HUDEP-2 (cell line): Measurements from ENCODE around the gene AIPL1.
"Not testable (repeated sequence)": the region's sequence is repeated elsewhere in the genome, so short reads cannot be mapped to it uniquely, and the experiment has no call there.

Source experiments
- DNase-seq, 76 experiments: peaks; one replicate each; lab custom pipeline; 2025; ENCODE audit not compliant: unreplicated experiment in 76 of 76; lab: John Stamatoyannopoulos, UW

Gene AIPL1

GRCh38 chr17:6435051-6435450, at the start of gene AIPL1:
AIPL1 (minus strand) TSS chr17:6435121; CDS start chr17:6435104, 17 bp downstream.
- no peak for DNase-seq

- DNase-seq: no peak
These were observed 48.6 kb upstream of the AIPL1 start for GRCh38 chr17:6483507-6483906.

DNA sequence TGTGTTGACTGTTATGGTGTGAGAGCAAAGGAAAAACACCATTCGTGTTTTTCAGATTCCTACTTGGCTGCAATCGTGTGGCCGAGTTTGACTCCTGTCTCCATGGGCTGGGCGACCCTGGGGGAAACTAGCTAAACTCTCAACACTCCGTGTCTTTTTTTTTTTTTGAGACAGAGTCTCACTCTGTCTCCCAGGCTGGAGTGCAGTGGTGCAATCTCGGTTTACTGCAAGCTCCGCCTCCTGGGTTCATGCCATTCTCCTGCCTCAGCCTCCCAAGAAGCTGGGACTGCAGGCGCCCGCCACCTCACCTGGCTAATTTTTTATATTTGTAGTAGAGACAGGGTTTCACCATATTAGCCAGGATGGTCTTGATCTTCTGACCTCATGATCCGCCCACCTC, 47.9 kb upstream of the AIPL1 start:
- DNase-seq: not testable (repeated sequence)

DNA sequence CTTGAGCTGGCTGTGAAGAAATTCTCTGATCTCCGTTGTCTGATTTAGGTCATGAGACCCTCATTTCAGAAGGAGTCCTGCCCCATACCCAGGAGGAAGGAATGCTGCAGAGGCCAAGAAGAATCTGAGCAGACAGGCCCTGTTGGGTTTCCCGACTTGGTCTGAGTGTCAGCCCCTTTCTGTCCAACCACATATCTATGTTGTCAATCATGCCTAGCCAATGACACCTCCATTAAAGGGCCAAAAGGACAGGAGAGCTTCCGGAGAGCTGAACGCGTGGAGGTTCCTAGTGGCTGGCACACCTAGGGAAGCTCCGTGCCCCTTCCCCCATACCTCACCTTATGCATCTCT, 47.2 kb upstream of the AIPL1 start:
- no peak for DNase-seq

DNA sequence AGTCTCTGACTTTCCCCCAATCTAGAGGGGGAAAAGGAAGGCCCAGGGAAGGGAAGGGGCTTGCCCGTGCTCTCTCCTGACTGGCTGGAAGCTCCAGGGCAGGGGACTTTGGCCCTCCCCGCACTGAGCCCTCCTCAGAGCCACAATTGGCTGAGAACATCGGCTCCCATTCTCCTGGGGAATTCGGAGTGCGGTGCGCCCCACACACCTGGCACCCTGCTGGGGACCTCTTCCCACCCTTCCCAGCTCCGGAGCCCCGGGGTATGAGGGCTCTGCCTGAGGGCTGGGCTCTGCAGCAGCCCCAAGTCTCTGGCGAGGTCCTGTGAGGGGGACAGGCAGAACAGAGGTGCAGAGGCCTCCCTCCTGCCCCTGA, 45.4 kb upstream of the AIPL1 start:
- no peak for DNase-seq

DNA sequence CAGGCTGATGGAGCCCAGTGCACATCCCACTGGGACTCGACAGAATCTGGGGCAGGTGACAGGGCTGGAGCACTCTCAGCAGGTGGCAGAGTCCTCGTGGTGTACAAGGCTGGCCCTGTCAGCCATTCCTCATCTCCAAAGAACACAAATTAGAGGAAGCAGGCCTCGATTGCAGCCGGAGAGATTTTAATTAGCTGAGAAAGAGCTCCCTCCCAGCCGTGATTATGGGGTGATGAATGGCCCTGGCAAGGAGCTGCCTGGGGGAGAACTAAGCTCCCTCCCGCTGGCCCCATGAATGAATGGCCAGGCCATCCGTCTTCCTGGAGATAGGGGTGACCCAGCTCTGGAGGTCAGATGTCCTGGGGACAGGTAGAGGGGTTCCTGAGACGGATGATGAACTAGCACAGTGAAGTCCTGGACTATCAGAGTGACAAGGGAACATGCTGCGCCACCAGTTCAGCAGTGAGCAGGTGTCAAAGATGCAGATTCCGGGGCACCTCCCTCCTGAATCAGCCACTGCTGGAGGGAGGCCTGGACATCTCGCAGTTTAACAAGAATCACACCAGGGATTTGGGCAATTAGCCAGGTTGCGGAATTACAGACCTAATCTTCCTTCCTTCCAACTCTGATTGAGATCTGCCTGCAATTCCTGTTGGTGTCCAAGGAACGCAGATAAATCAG, 44.8 kb upstream of the AIPL1 start:
- DNase-seq: no peak

GRCh38 chr17:6478486-6478885, 43.6 kb upstream of the AIPL1 start:
- DNase-seq: no peak

GRCh38 chr17:6477831-6478383, 43.0 kb upstream of the AIPL1 start:
- DNase-seq: no peak

DNA sequence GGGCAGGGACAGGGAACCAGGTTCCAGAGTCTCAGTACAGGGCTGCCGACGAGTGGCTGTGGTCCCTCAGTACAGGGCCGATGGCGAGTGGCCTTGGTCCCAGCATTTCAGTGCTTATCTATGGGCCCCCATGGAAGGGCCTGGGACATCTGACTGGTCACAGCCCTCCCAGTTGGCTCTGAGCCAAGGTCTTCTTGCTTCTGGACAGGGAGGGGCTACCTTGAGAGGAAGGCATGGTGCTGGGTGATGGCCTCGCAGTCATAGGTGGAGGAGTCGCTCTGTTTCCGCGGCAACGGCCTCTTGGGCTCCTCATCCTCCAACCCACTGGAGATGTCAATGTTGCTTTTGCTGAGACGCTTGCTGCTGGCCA, 41.9 kb upstream of the AIPL1 start:
- peak in 11 of 76 experiments; percentile 5 to 40 (median 27) for DNase-seq

DNA sequence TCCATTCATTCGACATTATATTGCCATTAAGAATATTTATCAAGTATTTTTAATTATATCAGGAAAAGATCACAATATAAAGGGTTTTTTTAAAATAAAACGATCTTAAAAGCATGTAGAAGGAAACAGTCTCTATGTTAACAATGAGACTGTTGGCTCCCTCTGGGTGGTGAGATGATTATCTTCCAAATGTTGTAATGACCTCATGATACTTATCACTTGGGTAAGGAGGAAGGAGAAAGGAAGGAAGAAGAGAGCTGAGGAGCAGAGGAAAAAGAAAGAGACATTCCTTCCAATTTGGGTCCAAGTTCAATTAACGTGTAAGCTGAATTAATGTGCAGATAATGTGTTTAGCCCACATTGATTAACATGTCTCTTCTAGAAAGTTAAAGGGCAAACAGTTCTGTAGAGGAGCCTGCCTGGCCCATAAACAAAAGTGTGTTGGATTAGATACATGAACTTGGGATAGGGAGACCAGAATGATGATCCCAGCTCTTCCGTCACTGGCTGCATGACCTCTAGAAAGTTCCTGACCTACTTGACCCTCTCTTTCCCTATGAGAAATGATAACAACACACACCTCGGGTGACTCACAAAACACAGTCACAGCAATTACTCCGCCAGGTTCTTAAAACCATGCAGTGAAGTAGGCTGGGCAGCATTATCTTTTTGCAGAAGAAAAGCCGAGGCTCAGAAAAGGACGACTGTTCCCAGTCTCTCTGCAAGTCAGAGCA, 41.3 kb upstream of the AIPL1 start:
- DNase-seq: no peak

DNA sequence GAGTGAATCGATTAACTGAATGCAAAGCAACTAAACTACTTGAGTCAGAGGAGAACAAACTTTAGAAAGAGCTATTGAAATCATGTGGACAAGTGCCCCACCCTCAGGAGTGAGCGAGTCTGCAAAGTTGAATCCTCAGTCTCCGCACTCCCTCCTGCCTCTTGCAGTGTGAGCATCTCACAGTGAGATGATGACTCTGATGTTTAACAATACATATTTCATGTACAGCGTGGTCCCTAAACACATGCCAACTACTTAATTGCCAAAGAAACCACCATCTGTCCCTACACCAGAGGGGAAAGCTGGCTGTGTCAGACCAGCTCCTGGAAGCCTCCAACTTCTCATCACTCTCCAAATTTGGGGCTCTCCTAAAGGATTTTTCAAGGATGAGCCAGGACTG, 40.5 kb upstream of the AIPL1 start:
- DNase-seq: no peak

DNA sequence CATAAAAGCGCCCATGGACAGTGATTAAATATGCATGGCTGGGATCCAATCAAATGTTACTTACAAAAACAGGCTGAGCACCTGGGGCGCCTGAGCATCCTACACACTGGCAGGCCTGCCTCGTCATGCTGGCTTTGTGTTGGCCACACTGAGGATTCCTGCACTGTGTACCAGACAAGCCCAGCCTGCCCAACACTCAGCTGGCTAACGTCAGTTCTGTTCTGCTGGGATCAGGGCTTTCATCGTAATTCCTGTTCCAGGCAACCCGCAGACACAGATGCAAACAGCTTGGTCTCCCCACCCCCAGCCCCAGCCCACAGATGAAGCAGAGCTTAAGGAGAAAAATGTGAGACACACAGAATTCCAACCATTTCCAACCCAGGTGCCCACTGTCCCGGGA, 40.0 kb upstream of the AIPL1 start:
- DNase-seq: no peak

DNA sequence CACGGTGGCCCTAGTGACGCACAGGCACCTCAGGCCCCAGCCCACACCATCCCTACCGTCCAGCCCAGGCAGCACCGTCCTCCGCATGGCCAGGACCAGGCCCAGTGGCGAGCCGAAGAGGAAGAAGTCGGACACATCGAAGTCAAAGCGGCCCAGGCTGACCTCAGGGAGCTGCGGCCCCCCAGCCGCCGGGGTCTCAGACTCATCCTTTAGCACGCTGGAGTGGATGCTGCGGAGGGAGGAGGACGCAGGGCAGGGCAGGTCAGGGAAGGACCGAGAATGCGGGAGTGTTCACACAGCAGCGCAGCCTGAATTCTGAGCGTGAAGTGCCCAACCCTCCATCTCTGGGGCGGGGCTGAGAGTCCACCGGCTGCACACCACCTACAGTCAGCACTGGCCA, 39.5 kb upstream of the AIPL1 start:
- no peak for DNase-seq

DNA sequence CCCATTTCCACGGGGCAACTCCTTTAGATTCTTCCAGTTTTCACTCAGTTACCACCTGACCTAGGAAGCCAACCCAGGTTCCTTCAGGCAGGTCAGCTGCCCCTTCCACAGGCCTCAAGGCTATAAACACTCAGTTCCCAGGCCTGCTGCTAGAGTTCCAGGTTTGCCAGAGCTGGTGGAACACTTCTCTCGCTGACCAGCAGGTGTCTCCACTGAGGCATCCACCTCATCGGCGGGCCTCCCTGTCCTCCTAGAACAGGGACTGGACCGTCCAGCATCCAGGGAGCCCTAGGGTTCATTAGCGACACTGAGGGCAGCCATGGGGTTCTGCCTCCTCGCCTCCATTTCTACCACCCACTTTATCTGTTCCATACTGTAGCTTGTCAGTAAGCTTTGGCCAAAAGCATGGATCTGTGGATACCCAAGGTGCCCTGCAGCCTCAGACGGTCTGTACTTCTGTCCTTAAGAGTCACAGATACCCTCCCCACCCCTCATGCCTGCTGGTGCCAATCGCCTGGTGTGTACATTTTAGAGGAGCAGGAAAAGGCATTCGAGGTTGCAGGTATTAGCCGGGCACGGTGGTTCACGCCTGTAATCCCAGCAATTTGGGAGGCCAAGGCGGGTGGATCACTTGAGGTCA, 38.3 kb upstream of the AIPL1 start:
- DNase-seq: peak in 60 of 76 experiments; percentile 6 to 77 (median 40)

DNA sequence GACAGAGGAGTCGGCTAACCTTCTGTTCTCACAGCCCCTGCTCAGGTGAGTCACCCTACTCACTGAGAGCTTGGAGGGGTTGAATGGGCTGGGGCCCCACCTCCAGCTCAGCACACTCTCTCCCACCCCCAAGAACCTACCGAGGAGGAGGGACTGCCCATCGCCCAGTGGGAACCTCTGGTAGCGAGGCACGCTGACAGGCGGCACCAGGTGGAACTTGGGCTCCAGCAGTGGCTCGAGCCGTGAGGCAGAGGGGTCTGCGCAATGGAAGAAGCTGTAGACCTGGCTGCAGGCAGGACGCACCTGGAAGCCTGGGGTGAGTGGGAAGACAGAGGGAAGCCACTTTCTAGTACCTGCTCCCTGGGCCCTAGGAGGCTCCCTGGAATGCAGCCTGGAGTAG, 37.6 kb upstream of the AIPL1 start:
- DNase-seq: no peak

DNA sequence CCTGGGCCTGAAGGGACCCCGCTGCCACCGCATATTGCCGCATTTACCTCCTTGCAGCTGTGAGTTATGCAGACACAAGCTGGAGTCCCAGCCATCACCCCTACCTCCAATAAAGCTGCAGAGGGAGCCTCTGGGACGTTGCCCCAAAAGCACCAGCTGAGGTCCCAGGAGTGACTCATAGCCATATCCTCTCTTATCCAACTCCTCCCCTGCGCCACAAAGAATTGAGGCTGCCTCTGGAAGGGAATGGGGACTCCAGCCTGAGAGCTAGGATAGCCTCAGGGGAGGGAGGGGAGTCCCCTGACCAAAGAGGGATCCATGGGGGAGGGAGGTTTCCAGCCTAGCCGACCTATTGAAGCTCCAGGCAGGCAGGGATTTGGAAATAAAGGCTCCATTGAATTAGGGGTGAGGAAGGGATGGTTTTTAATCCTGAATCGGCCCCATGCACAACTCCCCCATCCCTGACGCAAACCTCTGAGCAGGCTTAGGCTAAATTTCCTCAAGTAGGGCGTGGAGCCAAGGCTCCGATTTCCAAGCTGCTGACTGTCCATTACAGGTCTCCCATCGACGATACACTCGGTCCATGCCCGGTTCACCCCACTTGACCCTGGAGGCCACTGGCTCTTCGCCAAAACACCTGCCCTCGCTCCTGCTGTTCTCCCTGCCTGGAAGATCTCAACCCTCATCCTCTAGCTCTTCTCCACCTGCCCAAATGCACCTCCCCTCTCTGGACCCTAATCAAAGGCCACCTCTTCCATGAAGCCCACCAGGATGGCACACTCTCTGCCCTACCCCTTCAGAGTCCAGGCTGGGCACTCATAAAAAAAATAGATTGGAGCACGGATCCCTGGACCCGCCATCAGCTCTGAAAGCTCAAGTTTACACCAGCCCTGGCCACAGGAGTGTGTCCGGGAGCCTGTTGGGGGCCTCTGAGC, 36.9 kb upstream of the AIPL1 start:
- no peak for DNase-seq

DNA sequence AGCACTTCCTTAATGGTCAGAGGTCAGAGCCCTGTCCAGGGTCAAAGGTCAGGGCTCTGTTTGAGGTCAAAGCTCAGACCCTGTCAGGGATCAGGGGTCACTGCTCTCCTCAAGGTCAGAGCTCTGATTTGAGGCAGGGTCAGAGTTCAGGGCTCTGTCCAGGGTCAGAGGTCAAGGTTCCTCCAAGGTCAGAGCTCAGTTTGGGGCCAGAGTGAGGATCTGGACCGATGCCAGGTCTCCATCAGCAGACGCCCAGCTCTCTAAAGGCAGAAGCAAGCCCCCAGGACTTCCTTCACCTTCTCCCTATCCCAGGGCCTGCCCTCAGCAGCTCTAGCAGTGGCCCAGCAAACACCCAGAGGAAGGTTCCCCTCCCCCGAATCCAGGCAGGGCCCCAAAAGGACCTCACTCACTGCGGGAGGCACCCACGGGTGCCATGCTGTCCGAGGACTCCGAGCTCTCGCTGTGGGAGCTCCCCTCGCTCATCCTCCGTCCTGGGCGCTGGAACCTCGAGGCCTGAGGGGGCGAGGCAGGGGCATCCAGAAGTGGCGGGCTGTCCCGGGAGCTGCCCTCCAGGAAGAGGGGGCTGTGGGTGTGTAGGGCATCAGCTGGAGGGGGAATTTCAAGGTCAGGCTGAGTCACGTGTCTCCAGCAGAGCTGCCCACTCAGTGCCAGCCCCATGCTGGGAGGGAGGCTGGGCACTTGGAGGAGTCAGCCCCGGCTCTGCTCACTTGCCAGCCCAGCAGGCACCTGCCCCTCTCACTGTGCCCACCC, 36.0 kb upstream of the AIPL1 start:
- DNase-seq: no peak

GRCh38 chr17:6470146-6470718, 35.3 kb upstream of the AIPL1 start:
- DNase-seq: no peak

DNA sequence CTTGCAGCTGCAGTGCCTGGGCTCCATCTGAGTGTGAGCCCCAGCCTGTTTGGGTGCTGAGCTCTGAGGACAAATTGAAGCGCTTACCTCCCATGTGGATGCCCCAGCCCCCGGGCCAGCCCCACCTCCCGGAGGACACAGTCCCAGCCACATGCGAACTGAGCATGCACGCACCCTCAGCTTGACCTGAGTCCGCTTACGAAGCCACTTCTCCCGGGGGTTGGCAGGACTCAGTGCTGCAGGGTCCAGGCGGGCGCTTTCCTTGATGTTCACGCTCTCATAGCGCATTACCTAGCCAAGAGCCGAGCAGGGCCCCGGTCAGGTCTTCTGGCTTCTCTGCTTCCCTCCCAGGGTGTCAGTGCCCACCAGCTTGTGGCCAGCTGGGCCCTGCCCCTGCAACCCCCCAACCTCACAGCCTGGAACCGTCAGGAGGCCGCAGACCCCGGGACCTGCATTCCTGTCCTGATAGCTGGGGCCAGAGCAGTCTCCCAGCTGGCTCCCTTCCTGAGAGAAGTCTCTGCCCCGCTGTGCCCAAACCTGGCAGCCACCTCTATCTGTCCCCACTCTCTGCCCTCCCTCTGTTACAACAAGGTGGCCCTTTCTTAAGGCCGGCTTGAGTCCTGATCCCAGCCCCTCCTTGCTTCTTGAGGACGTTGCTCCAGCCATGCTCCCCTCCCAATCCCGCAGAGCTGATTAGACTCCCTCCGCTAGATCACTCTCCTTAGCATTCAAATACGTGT, 33.3 kb upstream of the AIPL1 start:
- no peak for DNase-seq
